ENCODE measurements around the gene A1BG.
A peak's percentile ranks its signal among the peaks of the same experiment; 100 is the strongest.

A1BG gene

GRCh38 chr19:58352760-58353671, at the start of gene A1BG:
A1BG (minus strand) TSS chr19:58353492; CDS start chr19:58353437, 55 bp downstream.
- no peak for DNase-seq (ENCODE audit: low spot score)

GRCh38 chr19:58401840-58402421, 48.6 kb upstream of the A1BG start:
- no peak for DNase-seq (ENCODE audit: low spot score)

GRCh38 chr19:58400916-58401839, 47.9 kb upstream of the A1BG start:
- DNase-seq (ENCODE audit: low spot score): peak; percentile 99

GRCh38 chr19:58400316-58400915, 47.1 kb upstream of the A1BG start:
- peak; percentile 55 for DNase-seq (ENCODE audit: low spot score)

GRCh38 chr19:58399903-58400302, 46.6 kb upstream of the A1BG start:
- no peak for DNase-seq (ENCODE audit: low spot score)

GRCh38 chr19:58398545-58398944, 45.3 kb upstream of the A1BG start:
- DNase-seq (ENCODE audit: low spot score): no peak

GRCh38 chr19:58398087-58398486, 44.8 kb upstream of the A1BG start:
- DNase-seq (ENCODE audit: low spot score): no peak

- DNase-seq (ENCODE audit: low spot score): no peak
Measured at GRCh38 chr19:58397533-58398037, 44.3 kb upstream of the A1BG start.

GRCh38 chr19:58396691-58397532, 43.6 kb upstream of the A1BG start:
- no peak for DNase-seq (ENCODE audit: low spot score)

GRCh38 chr19:58395979-58396627, 42.8 kb upstream of the A1BG start:
- no peak for DNase-seq (ENCODE audit: low spot score)

- no peak for DNase-seq (ENCODE audit: low spot score)
Measured at GRCh38 chr19:58395220-58395978, 42.1 kb upstream of the A1BG start, which contains the start of gene RNF225. RNF225 (plus strand) TSS chr19:58395656; CDS start chr19:58396090, 434 bp downstream.

GRCh38 chr19:58394821-58395219, 41.5 kb upstream of the A1BG start:
- no peak for DNase-seq (ENCODE audit: low spot score)

GRCh38 chr19:58393725-58394033, 40.4 kb upstream of the A1BG start:
- no peak for DNase-seq (ENCODE audit: low spot score)

GRCh38 chr19:58392945-58393724, 39.8 kb upstream of the A1BG start:
- DNase-seq (ENCODE audit: low spot score): no peak

- no peak for DNase-seq (ENCODE audit: low spot score)
Measured at GRCh38 chr19:58388175-58388526, 34.9 kb upstream of the A1BG start.

- no peak for DNase-seq (ENCODE audit: low spot score)
Measured at GRCh38 chr19:58387338-58388174, 34.3 kb upstream of the A1BG start.

- DNase-seq (ENCODE audit: low spot score): peak; percentile 98
Measured at GRCh38 chr19:58386576-58387337, 33.5 kb upstream of the A1BG start, which contains the start of gene RPS5. RPS5 (plus strand) TSS chr19:58387269; CDS start chr19:58388138, 869 bp downstream.

All from putamen (tissue), 1 donor.